GM18907 (cell line): ENCODE data around the gene TRNT1.

Experiments used
- ATAC-seq: cut with Tn5 transposase; IDR thresholded peaks from one replicate; pipeline ENCODE4 v1.9.1; 2021; ENCODE audit warnings: mild to moderate bottlenecking, moderate library complexity; ENCODE audit not compliant: unreplicated experiment

The TRNT1 gene

GRCh38 chr3:3126477-3127431 is at the start of gene TRNT1:
Gene TRNT1 (plus strand): TSS chr3:3126940. CDS start chr3:3129041, 2,101 bp downstream.
- ATAC-seq, result peak; percentile 96

GRCh38 chr3:3080309-3080708 is 46.4 kb upstream of the TRNT1 start:
- ATAC-seq, result no peak

GRCh38 chr3:3081381-3082233 is 45.1 kb upstream of the TRNT1 start:
- ATAC-seq, result peak; percentile 72

- ATAC-seq, result peak; percentile 84
Observed at GRCh38 chr3:3082234-3082924, 44.4 kb upstream of the TRNT1 start.

GRCh38 chr3:3084890-3085289 is 41.9 kb upstream of the TRNT1 start:
- ATAC-seq, result no peak

GRCh38 chr3:3085782-3086181 is 41.0 kb upstream of the TRNT1 start:
- peak; percentile 38 for ATAC-seq

GRCh38 chr3:3086239-3086638 is 40.5 kb upstream of the TRNT1 start:
- no peak for ATAC-seq

GRCh38 chr3:3087279-3087678 is 39.5 kb upstream of the TRNT1 start:
- no peak for ATAC-seq

GRCh38 chr3:3087716-3088465 is 38.8 kb upstream of the TRNT1 start:
- no peak for ATAC-seq

- peak; percentile 98 for ATAC-seq
Observed at GRCh38 chr3:3089017-3089416, 37.7 kb upstream of the TRNT1 start.

- ATAC-seq, result peak; percentile 54
Observed at GRCh38 chr3:3097958-3098357, 28.8 kb upstream of the TRNT1 start.

GRCh38 chr3:3101660-3102458 is 24.9 kb upstream of the TRNT1 start:
- no peak for ATAC-seq

- no peak for ATAC-seq
Observed at GRCh38 chr3:3102751-3103150, 24.0 kb upstream of the TRNT1 start.

- ATAC-seq, result no peak
Observed at GRCh38 chr3:3105246-3105645, 21.5 kb upstream of the TRNT1 start.

- no peak for ATAC-seq
Observed at GRCh38 chr3:3105815-3106214, 20.9 kb upstream of the TRNT1 start.

- no peak for ATAC-seq
Observed at GRCh38 chr3:3107181-3107580, 19.6 kb upstream of the TRNT1 start.

GRCh38 chr3:3107858-3108257 is 18.9 kb upstream of the TRNT1 start:
- ATAC-seq, result no peak

- peak; percentile 65 for ATAC-seq
Observed at GRCh38 chr3:3109407-3110298, 17.1 kb upstream of the TRNT1 start.

GRCh38 chr3:3110299-3110630 is 16.5 kb upstream of the TRNT1 start, which contains the start of gene IL5RA:
Gene IL5RA (minus strand): TSS chr3:3110374. CDS start chr3:3104984, 5,390 bp downstream.
- no peak for ATAC-seq
